Stimulated activated CD8-positive, alpha-beta memory T cell treated with anti-CD3 and anti-CD28 coated beads, Interleukin-7, amount 100 ng/mL, for 1 hour (primary cell): Measurements from ENCODE around the gene ZNF385D.
"Not testable (repeated sequence)": the region's sequence is repeated elsewhere in the genome, so short reads cannot be mapped to it uniquely, and the experiment has no call there.

Experiments used
- DNase-seq, 2 donors: peaks; one replicate each; pipeline ENCODE4 v3.0.0-alpha.2; 2020; ENCODE audit warnings: low read depth in 2 of 2

Gene ZNF385D

GRCh38 chr3:21509731-21510470 is 241.1 kb downstream of the ZNF385D start:
- DNase-seq, result no peak

GRCh38 chr3:21508246-21508645 is 242.8 kb downstream of the ZNF385D start:
- DNase-seq, result no peak

DNA sequence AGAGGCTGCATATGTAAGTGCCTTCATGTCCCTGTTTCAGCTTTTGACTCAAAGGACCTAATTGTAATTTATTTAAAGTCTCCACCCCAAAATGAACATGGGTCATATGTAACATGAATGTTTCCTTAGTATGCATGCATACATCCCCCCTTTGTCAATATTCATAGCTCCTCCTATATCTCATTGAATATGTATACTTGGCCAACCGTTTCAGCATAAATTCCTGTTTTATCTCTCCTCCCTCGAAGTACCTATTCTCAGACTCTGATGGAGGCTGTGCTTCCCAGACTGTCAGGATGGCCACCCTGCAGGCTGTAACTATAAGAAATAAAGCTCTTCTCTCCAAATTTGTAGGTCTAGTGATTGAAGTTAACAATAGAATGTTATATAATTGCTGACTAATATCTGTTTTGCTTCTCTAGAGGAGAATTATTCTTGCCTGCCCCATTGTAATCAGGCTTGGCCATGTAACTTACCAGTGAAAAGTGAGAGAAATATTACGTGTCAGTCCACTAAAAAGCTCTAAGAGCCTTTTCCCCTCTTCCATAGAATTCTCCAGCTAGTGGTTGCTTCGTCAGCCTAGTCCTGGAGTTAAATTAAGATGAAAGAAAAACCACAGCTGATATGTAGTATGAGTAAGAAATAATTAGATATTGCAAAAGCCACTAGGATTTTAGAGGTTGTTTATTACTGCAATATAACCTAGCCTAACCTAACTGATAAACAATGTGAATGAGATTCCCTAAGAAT is 245.1 kb downstream of the ZNF385D start:
- DNase-seq, result no peak

GRCh38 chr3:21502656-21503055 is 248.4 kb downstream of the ZNF385D start:
- no peak for DNase-seq

DNA sequence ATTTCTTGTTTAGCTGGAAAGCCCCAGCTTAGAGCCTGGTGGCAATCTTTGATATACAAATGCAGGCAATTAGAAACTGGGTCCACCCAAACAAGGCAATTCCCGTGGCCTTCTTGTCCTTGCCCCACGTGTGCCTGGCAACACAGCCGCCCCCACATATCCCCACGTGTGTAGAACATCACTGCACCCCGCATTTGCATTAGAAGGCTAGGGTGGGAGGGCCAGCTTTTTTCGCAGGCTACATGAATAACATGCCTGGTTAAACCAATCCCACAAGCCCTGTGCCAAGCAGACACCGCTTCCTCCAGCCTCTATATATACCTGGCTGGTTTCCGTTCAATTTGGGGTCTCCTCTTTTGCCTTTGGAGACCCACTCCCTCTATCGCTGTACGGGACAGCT is 250.2 kb downstream of the ZNF385D start:
- no peak for DNase-seq

DNA sequence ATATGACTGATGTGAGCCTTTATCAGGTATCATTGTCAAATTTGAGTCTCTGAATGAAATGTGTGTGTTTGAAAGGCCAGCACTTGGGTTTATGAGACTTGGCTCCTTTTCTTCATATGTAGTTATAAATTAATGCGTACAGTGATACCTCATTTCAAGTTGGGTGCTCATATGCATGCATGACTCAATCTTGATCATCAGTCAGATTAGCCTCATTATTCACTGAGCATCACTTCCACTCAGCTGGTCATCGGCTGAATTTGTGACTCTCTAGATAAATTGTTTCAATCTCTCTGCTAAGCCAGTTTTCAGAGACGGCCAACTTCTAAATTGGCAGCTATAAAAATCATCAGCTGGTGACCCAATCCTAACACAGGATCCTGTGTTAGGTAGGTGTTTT is 260.3 kb downstream of the ZNF385D start:
- not testable (repeated sequence) for DNase-seq

DNA sequence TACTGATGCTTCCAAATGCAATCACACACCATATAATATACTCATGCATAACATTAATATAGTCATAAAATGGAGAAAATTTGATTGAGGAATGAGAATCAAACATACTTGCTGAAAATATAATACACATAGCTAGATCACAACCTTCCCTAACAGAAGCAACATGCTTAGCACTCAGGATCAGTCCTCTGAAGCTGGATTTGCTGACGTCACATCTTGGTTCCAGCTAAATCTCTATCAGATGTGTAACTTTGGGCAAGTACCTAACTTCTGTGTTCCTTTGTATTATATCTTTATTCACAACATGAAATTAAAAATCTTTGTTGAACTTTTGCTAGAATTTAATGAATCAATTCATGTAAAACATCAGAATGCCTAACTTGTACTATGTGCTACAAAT is 263.5 kb downstream of the ZNF385D start:
- no peak for DNase-seq

DNA sequence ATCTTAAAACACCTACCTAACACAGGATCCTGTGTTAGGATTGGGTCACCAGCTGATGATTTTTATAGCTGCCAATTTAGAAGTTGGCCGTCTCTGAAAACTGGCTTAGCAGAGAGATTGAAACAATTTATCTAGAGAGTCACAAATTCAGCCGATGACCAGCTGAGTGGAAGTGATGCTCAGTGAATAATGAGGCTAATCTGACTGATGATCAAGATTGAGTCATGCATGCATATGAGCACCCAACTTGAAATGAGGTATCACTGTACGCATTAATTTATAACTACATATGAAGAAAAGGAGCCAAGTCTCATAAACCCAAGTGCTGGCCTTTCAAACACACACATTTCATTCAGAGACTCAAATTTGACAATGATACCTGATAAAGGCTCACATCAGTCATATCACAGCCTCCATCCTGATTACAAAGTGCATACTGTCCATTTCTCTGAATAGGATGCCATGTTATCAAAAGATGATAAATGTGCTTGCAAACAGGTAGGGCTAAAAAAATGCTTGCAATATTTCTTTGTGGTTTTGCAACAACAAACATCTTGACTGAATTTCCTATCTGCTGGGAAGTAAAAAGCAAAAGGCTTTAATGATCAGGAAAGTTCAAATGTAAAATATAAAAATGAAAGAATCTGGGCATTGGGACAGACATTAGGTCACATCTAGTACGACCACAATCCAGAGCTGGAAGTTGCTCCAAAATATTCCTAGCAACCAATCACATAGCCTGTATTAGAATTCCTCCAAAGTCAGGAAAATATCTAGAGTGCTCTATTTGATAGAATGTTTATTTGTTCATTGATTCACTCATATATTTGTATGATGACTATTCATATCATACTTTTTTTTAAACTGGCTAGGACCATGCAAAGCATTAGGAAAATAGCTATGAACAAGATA is 264.7 kb downstream of the ZNF385D start:
- DNase-seq, result not testable (repeated sequence)

GRCh38 chr3:21484828-21485144 is 266.2 kb downstream of the ZNF385D start:
- DNase-seq, result no peak

DNA sequence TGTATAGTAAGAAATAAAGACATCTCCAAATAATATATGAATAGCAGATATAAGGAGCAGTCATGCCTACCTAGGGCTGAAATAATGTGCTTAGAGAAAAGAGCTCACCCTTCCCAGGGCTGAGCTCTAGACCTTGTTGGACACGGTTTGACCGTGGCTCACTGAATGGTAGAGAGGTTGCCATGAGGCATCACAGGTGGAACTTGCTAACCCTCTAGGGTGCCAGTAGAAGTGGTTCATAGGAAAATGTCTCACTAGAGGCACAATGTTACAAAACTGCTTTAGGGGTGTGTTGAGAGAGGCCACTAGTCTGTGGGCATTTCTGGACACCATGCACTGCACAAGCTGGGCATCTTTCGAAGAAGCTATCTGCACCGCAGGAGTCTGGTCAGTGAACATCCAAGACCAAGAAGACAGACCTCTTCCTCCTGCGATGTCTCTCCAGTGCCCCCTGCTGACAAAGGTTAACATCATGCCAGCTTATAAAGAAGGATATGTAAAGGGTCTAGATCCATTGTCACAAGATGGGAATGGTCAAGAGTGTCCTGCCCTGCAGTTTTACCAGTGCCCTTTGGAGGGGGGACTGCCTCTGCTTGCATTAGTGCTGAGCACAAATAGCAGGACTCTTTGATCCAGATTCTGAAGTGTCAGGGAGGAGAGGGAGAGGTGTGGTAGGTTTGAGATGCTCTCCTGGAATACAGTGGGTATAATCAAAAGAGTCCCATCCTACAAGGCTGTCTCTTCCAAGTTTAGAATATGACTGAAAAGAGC is 266.8 kb downstream of the ZNF385D start:
- no peak for DNase-seq

DNA sequence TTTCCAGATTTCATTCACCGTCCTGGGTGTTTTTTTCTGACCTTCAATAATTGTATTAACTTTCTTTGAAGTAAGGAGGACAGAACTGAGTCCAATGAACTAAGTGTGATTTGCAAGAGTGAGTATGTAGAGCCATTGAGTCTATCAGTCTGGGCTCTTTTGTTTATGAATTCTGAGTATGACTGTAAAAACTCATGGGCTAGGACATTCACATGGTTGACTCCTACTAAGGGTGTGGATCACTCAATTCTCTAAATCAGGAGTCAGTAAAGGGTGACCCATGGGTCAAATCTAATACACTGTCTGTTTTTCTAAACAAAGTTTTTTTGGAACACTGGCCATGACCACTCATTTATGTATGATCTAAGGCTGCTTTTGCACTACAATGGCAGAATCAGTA is 269.0 kb downstream of the ZNF385D start:
- DNase-seq, result no peak

- no peak for DNase-seq
These were observed 273.3 kb downstream of the ZNF385D start for GRCh38 chr3:21477541-21478288.

- DNase-seq, result no peak
These were observed 284.5 kb downstream of the ZNF385D start for GRCh38 chr3:21466476-21466875.

GRCh38 chr3:21464746-21465145 is 286.3 kb downstream of the ZNF385D start:
- no peak for DNase-seq

- DNase-seq, result no peak
These were observed 287.7 kb downstream of the ZNF385D start for GRCh38 chr3:21463319-21463718.

DNA sequence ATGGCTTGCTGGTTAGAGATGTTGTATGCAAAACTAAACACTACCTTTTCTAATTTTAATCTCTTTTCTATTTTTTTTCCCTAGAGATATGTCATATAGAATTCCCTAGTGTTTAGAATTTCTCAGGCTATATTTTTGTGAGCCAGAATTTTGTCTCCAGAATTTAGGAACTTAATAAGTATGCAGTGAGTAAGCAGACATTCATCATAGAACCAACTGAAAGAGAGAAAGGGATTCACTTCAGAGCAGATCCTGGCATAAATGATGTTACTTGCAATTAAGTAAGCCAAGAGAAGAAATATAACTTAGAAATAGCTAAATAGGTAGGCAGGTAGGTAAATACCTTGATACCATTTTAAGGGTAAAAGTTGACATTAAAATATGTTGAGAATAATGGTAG is 288.9 kb downstream of the ZNF385D start:
- DNase-seq, result no peak

DNA sequence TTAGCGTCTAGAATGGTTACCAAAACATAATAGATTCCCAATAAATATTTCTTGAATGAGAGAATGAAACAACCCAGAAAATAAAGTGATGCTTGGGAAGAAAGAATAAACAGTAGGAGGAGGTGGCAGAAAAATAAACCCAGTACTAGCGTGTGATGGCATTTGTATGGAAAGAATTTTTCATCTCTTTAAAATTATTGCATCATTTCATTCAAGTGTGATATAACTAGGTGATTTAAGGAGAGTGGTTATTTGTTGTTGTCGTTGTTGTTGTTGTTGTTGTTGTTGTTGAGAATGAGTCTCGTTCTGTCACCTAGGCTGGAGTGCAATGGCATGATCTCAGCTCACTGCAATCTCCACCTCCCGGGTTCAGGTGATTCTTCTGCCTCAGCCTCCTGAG is 293.9 kb downstream of the ZNF385D start:
- DNase-seq, result no peak

GRCh38 chr3:21449738-21450137 is 301.3 kb downstream of the ZNF385D start:
- DNase-seq, result no peak

DNA sequence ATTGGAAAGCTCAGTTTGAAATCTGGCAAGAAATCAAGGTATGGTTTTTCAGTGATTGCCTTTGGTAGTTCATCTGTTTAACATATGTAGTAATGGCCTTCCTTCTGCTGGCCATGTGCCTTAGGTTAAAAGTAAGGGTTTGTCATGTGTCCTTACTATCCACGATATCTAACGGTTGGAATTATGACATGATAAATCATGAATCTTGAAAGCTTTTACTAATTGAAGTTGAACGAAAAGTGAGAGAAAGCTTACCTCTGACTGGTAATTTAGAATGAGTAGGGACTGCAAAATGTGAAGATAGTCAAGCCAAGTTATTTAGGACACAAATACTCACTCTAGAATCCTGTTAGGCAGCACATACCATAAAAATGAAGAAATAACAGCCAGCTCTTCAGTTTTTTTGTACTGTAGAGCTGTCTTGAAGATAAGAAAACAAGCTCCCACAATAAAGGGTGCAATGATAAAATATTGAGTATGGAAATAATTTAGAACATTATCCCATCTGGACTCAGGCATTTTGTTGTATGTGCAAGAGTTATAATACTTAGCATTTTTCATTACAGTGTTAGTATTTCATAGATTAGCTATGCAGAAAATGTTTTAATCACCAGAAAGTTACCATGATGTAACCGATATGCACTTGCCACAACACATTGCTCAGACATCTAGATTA is 303.4 kb downstream of the ZNF385D start:
- DNase-seq, result no peak

GRCh38 chr3:21446945-21447475 is 304.0 kb downstream of the ZNF385D start:
- no peak for DNase-seq
